ENCODE data around the gene KIF3A.

- TF ChIP-seq CTCF (conservative IDR thresholded peaks at IDR 0.05; ENCODE audit: low read length) (no peak), EZH2phosphoT487 (IDR thresholded peaks at IDR 0.05; ENCODE audit: borderline replicate concordance) (no peak)
These were observed 62.5 kb downstream of the KIF3A start for GRCh38 chr5:132674671-132675506.
